Epithelial cell of proximal tubule (primary cell): ENCODE measurements around the gene POLR1C. TPM values are rescaled to one million over a fixed set of nuclear protein-coding genes. Genes with fewer than 3 reads are reported as not detected.

Source experiments
- DNase-seq: peaks from one replicate; pipeline ENCODE4 v3.0.0-alpha.2; 2011; ENCODE audit warnings: low read depth
- H3K4me3 ChIP-seq: 2 replicates; pipeline ENCODE4 v1.5.1; 2011; ENCODE audit warnings: low read depth, mild to moderate bottlenecking, low read length
- total RNA-seq: library from RNA; depleted of rRNA; stranded (reverse); fragments of >200 nt; gene quantifications from 2 replicates; pipeline ENCODE4 v1.2.3, GENCODE V29; 2015
- TF ChIP-seq, protein P1 (sequence below): conservative IDR thresholded peaks from 2 replicates; pipeline ENCODE4 v1.5.1; 2012; ENCODE audit warnings: low read depth, mild to moderate bottlenecking, low read length

The POLR1C gene
- total RNA-seq, 1 donor from 2014 or later = 37.6 TPM

DNA sequence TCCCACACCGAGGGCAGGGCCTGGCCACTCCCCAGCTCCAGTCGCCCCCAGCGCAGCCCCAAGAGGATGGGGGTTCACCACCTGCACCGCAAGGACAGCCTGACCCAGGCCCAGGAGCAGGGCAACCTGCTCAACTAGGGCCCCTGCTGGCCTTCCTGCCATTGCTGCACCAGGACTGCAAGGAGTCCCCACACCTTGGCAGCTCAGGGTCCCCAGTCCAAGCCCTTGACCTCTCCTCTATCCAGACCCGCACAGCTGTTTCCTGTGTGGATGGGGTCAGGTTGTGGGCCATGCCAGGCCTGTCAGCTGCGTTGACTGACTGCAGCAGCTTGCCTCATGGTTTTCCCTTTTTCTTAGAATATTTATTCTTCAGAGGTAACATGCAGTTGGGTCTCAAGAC lies 11.2 kb upstream of the POLR1C start:
- no peak overlapping the region for H3K4me3 ChIP-seq
- TF ChIP-seq, protein P1, sequence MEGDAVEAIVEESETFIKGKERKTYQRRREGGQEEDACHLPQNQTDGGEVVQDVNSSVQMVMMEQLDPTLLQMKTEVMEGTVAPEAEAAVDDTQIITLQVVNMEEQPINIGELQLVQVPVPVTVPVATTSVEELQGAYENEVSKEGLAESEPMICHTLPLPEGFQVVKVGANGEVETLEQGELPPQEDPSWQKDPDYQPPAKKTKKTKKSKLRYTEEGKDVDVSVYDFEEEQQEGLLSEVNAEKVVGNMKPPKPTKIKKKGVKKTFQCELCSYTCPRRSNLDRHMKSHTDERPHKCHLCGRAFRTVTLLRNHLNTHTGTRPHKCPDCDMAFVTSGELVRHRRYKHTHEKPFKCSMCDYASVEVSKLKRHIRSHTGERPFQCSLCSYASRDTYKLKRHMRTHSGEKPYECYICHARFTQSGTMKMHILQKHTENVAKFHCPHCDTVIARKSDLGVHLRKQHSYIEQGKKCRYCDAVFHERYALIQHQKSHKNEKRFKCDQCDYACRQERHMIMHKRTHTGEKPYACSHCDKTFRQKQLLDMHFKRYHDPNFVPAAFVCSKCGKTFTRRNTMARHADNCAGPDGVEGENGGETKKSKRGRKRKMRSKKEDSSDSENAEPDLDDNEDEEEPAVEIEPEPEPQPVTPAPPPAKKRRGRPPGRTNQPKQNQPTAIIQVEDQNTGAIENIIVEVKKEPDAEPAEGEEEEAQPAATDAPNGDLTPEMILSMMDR = no peak
- no peak for DNase-seq

DNA sequence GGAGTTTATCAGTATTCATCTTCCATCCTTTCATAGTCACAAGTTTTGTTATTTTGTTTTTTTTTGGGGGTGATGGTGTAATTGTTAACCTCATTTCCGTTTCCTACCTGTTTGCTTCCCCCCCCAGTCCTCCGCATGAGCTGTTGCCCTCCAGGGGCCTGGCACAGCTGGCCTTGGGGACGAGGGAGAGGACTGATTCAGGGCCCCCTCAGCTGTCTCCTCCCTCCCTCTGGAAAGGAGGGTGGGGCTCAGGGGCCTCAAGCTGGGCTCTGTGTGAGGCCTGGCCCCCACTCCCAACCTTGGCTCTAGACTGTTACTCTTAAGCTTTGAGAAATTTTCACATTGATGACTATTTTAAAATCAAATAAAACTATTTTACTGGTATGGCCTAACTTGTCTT lies 10.7 kb upstream of the POLR1C start:
- H3K4me3 ChIP-seq = no peak overlapping the region
- TF ChIP-seq, protein P1 = no peak
- DNase-seq = no peak

DNA sequence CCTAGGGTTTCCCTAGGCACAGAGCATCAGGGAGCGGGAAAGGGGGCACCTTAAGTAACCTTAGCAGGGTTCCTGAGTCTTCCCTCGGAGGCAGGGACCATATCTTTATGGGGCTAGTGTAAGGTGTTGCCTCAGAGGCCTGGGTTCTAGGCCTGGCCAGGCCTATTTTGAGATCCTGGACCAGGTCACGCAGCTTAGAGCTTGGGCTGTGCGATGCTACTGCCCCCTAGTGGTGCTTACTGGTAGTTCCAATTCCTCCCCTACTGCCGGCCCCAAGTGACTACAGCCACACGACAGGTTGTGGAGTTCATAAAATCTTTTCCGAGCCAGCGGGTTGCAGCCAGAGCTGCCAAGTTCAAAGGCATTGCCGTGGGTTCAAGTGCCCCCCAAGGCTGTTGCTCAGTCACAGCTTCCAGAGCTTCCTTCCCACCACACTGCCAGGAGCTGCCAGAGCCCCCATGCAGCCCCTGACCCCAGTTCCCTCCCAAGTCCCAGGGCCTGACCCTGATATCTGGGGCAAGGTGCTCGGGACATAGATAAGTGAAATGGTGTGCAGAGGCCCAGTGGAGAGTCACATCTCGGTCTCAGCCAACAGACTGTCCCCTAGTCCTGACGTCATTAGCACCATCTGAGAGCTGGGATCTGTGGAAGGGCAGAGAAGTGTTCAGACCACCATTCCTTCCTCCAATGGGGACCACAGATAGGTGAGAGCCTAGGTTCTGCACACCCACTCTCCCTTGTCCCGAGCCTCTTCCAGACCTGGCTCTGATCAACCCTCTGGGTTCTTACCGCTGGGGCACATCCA lies 10.0 kb upstream of the POLR1C start:
- TF ChIP-seq, protein P1 = peak; percentile 93
- DNase-seq = no peak
- no peak overlapping the region for H3K4me3 ChIP-seq

DNA sequence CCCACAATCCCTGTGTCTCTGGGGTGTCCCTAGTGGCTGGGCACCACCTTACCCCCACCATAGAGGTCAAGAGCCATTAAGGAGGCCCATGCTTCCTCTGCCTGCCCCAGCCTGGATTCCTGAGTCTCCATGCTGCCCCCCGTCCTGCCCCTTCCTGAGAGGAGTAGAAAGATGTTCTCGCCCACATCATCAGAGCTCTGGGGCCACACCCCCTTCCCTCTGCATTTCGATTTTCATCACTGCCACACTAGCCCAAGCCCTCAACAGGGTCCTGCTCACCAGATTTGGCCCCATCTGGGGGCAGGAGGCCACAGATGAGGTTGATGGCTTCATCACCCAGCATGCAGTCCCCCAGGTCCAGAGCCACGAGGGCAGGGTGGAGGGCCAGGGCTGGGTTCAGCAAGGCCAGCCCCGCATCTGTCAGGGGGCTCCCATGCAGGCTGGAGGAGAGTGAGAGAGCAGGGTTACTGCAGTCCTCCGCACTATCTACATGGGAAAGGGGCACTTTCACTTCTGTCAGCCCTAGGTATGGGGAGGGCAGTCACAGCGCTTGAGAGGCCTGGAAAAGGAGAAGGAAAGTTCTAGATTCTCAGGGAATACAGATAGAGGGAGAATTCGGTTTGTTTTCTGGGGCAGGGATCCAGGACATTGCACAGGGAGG lies 8.3 kb upstream of the POLR1C start:
- TF ChIP-seq, protein P1 = no peak
- no peak for DNase-seq
- H3K4me3 ChIP-seq = no peak overlapping the region

- TF ChIP-seq, protein P1 = no peak
- DNase-seq = no peak
- H3K4me3 ChIP-seq = peak overlapping the region; percentile 62
Observed at GRCh38 chr6:43509142-43509983, 7.5 kb upstream of the POLR1C start.

GRCh38 chr6:43509984-43510826 lies 6.7 kb upstream of the POLR1C start, which contains the start of gene LRRC73:
LRRC73 (minus strand) TSS chr6:43510346; CDS start chr6:43509785, 561 bp downstream.
- H3K4me3 ChIP-seq = peak within 1 kb of the TSS; percentile 62
- TF ChIP-seq, protein P1 = no peak
- no peak for DNase-seq
